Activated CD4-positive, alpha-beta memory T cell treated with anti-CD3 and anti-CD28 coated beads for 36 hours (primary cell): ENCODE measurements around the gene SLC7A6. TPM values are rescaled to one million over a fixed set of nuclear protein-coding genes. Genes with fewer than 3 reads are reported as not detected.

Experiments
- CTCF ChIA-PET: fragments of 350-600 bp; sonication (Branson Sonifier 250); formaldehyde crosslinking; loops from one replicate; lab custom pipeline; 2021; ENCODE audit warnings: antibody characterized with exemption, inconsistent platforms; lab: Charles Lee
- POLR2A ChIA-PET: fragments of 350-600 bp; sonication (Branson Sonifier 250); formaldehyde crosslinking; loops from one replicate; lab custom pipeline; 2021; ENCODE audit warnings: antibody characterized with exemption; lab: Charles Lee
- DNase-seq: peaks from one replicate; pipeline ENCODE4 v3.0.0-alpha.2; 2020
- H3K27ac Mint-ChIP-seq: one replicate; pipeline ENCODE4 v1.8.0; 2021; ENCODE audit warnings: mixed read lengths
- H3K27me3 Mint-ChIP-seq: one replicate; pipeline ENCODE4 v1.8.0; 2021; ENCODE audit warnings: mixed read lengths
- H3K36me3 Mint-ChIP-seq: one replicate; pipeline ENCODE4 v1.8.0; 2021; ENCODE audit warnings: mixed read lengths
- H3K4me1 Mint-ChIP-seq: one replicate; pipeline ENCODE4 v1.8.0; 2021; ENCODE audit warnings: low read depth, mixed read lengths
- H3K4me3 Mint-ChIP-seq: one replicate; pipeline ENCODE4 v1.8.0; 2021; ENCODE audit warnings: mild to moderate bottlenecking, mixed read lengths
- H3K9me3 Mint-ChIP-seq: one replicate; pipeline ENCODE4 v1.8.0; 2021; ENCODE audit warnings: mixed read lengths
- intact Hi-C: fragments of 100-400 bp; cut with micrococcal nuclease; formaldehyde crosslinking; loops from one replicate; pipeline ENCODE4 v1.15.1; 2023
- total RNA-seq, 2 experiments: library from RNA; stranded (reverse); gene quantifications; one replicate each; pipeline ENCODE4 v1.2.3, GENCODE V29; 2021

SLC7A6 gene
- total RNA-seq, 2 experiments from 2014 or later, result 62.8 to 63.8 TPM

DNA sequence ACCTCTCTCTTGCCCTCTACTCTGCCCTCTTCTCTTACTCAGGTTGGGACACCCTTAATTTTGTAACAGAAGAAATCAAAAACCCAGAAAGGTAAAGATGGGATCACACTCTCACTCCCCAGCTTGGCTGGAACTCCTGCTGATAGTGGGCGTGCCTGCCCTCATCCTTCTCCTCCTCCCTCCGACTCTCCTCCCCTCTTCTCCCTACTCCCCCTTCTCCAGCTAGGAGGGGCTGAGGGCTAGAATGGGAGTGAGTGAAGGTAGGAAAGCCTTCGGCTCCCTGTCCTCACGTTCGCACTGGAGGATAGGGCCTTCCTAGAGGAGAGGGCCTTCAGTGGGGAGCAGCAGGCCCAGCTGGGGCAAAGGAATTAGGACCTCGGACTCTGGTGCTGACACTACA, 26.1 kb downstream of the SLC7A6 start:
- POLR2A ChIA-PET, result interaction anchor here (1.2 to 3.6 kb wide), 5 partner anchors 8 to 26 kb away, joined by 3 to 20 read pairs (median 10); partner anchors contain the start of genes PRMT7, SLC7A6 and SLC7A6OS
- intact Hi-C loops, result no loop called here
- H3K27ac Mint-ChIP-seq, result peak overlapping the region; percentile 93
- peak; percentile 8 for DNase-seq
- no peaks in the 10 kb centered on the region for H3K9me3 Mint-ChIP-seq
- peaks cover 77% of the 10 kb centered on the region for H3K4me1 Mint-ChIP-seq
- no peaks in the 10 kb centered on the region for H3K27me3 Mint-ChIP-seq
- H3K4me3 Mint-ChIP-seq, result peak overlapping the region; percentile 12
- H3K36me3 Mint-ChIP-seq, result peaks cover 58% of the 10 kb centered on the region
- CTCF ChIA-PET, result interaction anchor here (1.4 to 15.3 kb wide), 4 partner anchors 16 to 38 kb away, joined by 6 to 237 read pairs (median 12); partner anchors contain the start of genes PRMT7, SLC7A6 and SLC7A6OS

- Mint-ChIP-seq H3K27ac (peak overlapping the region; percentile 93), H3K27me3 (no peaks in the 10 kb centered on the region), H3K4me3 (no peak overlapping the region), H3K4me1 (peaks cover 69% of the 10 kb centered on the region), H3K36me3 (peaks cover 60% of the 10 kb centered on the region), H3K9me3 (no peaks in the 10 kb centered on the region)
- DNase-seq, result peak; percentile 18
- intact Hi-C loops, result no loop called here
- ChIA-PET CTCF (interaction anchor here (1.3 to 15.3 kb wide), 4 partner anchors 17 to 46 kb away, joined by 4 to 237 read pairs (median 10); partner anchors contain the start of genes PLA2G15 and SLC7A6), POLR2A (interaction anchor here (0.9 to 3.6 kb wide), 3 partner anchors 9 to 28 kb away, joined by 5 to 11 read pairs (median 6); no protein-coding TSS in a partner anchor)
Measured at GRCh38 chr16:68291227-68291626, 26.9 kb downstream of the SLC7A6 start.

GRCh38 chr16:68292425-68292824, 28.1 kb downstream of the SLC7A6 start:
- no peaks in the 10 kb centered on the region for H3K27me3 Mint-ChIP-seq
- H3K36me3 Mint-ChIP-seq, result peaks cover 62% of the 10 kb centered on the region
- H3K4me1 Mint-ChIP-seq, result peaks cover 59% of the 10 kb centered on the region
- DNase-seq, result no peak
- intact Hi-C loops, result no loop called here
- H3K9me3 Mint-ChIP-seq, result no peaks in the 10 kb centered on the region
- no peak overlapping the region for H3K4me3 Mint-ChIP-seq
- H3K27ac Mint-ChIP-seq, result peak overlapping the region; percentile 93
- POLR2A ChIA-PET, result interaction anchor here (0.7 to 0.9 kb wide), 2 partner anchors 18 to 29 kb away, joined by 5 to 6 read pairs; partner anchors contain the start of genes PRMT7 and SLC7A6OS
- CTCF ChIA-PET, result interaction anchor here (0.6 to 15.3 kb wide), 3 partner anchors 15 to 47 kb away, joined by 3 to 237 read pairs (median 4); partner anchors contain the start of genes PLA2G15 and SLC7A6

GRCh38 chr16:68296291-68296690, 32.0 kb downstream of the SLC7A6 start:
- H3K4me3 Mint-ChIP-seq, result no peak overlapping the region
- intact Hi-C loops, result no loop called here
- H3K9me3 Mint-ChIP-seq, result no peaks in the 10 kb centered on the region
- ChIA-PET CTCF (interaction anchor here (15.3 kb wide), 1 partner anchor 34 kb away, joined by 237 read pairs; the partner anchor contains the start of gene SLC7A6), POLR2A (interaction anchor here (1.4 to 2.7 kb wide), 2 partner anchors 13 to 15 kb away, joined by 4 to 9 read pairs; partner anchors contain the start of genes PRMT7 and SLC7A6OS)
- peak overlapping the region; percentile 3 for H3K27ac Mint-ChIP-seq
- H3K27me3 Mint-ChIP-seq, result no peaks in the 10 kb centered on the region
- DNase-seq, result no peak
- H3K4me1 Mint-ChIP-seq, result peaks cover 32% of the 10 kb centered on the region
- peaks cover 57% of the 10 kb centered on the region for H3K36me3 Mint-ChIP-seq

GRCh38 chr16:68296693-68297092, 32.4 kb downstream of the SLC7A6 start:
- H3K9me3 Mint-ChIP-seq, result no peaks in the 10 kb centered on the region
- no peak overlapping the region for H3K4me3 Mint-ChIP-seq
- intact Hi-C loops, result no loop called here
- ChIA-PET CTCF (interaction anchor here (0.7 to 15.3 kb wide), 3 partner anchors 9 to 34 kb away, joined by 3 to 237 read pairs (median 3); partner anchors contain the start of gene SLC7A6), POLR2A (interaction anchor here (1.4 kb wide), 1 partner anchor 13 kb away, joined by 4 read pairs; no protein-coding TSS in a partner anchor)
- H3K4me1 Mint-ChIP-seq, result peaks cover 28% of the 10 kb centered on the region
- H3K27me3 Mint-ChIP-seq, result no peaks in the 10 kb centered on the region
- DNase-seq, result peak; percentile 0
- peak overlapping the region; percentile 3 for H3K27ac Mint-ChIP-seq
- peaks cover 56% of the 10 kb centered on the region for H3K36me3 Mint-ChIP-seq

DNA sequence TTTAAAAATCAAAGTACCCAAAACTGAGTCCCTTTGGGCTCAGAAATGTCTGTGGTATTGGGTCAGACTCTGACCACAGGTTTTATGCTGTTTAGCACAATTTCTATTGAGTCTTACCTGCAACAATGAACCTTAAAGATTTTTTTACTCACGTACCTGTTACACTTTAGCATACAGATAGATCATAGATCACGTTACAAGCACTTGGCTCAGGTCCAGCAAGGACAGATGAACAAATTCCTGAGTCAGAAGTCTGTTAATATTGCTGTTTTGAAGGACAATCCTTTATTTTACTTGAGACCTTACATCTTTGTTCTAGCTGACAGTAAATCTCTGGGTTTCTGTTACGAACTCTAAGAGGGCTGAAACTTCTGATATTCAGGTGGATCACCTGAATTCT, 33.6 kb downstream of the SLC7A6 start:
- POLR2A ChIA-PET, result interaction anchor here (1.2 kb wide), 1 partner anchor 13 kb away, joined by 3 read pairs; the partner anchor contains the start of genes PRMT7 and SLC7A6OS
- Mint-ChIP-seq H3K36me3 (peaks cover 56% of the 10 kb centered on the region), H3K9me3 (no peaks in the 10 kb centered on the region), H3K4me1 (peaks cover 17% of the 10 kb centered on the region), H3K27ac (peak overlapping the region; percentile 42), H3K4me3 (no peak overlapping the region), H3K27me3 (no peaks in the 10 kb centered on the region)
- CTCF ChIA-PET, result interaction anchor here (15.3 kb wide), 1 partner anchor 36 kb away, joined by 237 read pairs; the partner anchor contains the start of gene SLC7A6
- intact Hi-C loops, result no loop called here
- DNase-seq, result no peak

GRCh38 chr16:68298312-68298711, 34.0 kb downstream of the SLC7A6 start:
- DNase-seq, result no peak
- Mint-ChIP-seq H3K4me1 (peaks cover 16% of the 10 kb centered on the region), H3K4me3 (no peak overlapping the region), H3K27me3 (no peaks in the 10 kb centered on the region), H3K27ac (peak overlapping the region; percentile 23), H3K36me3 (peaks cover 57% of the 10 kb centered on the region), H3K9me3 (no peaks in the 10 kb centered on the region)
- CTCF ChIA-PET, result interaction anchor here (3.0 kb wide), 1 partner anchor 34 kb away, joined by 18 read pairs; the partner anchor contains the start of gene SLC7A6
- POLR2A ChIA-PET, result interaction anchor here (1.1 to 1.2 kb wide), 2 partner anchors 9 to 13 kb away, joined by 3 to 4 read pairs; partner anchors contain the start of genes PRMT7 and SLC7A6OS
- intact Hi-C loops, result no loop called here

- Mint-ChIP-seq H3K36me3 (peaks cover 60% of the 10 kb centered on the region), H3K4me1 (peaks cover 12% of the 10 kb centered on the region), H3K9me3 (no peaks in the 10 kb centered on the region), H3K4me3 (no peak overlapping the region), H3K27ac (peak overlapping the region; percentile 47), H3K27me3 (no peaks in the 10 kb centered on the region)
- no peak for DNase-seq
- intact Hi-C loops, result no loop called here
- ChIA-PET CTCF (interaction anchor here (1.8 to 3.0 kb wide), 4 partner anchors 12 to 37 kb away, joined by 4 to 19 read pairs (median 13); partner anchors contain the start of genes PRMT7, SLC7A6 and SLC7A6OS), POLR2A (interaction anchor here (1.1 to 1.2 kb wide), 2 partner anchors 9 to 12 kb away, joined by 3 to 4 read pairs; partner anchors contain the start of genes PRMT7 and SLC7A6OS)
Measured at GRCh38 chr16:68298907-68299561, 34.7 kb downstream of the SLC7A6 start.

DNA sequence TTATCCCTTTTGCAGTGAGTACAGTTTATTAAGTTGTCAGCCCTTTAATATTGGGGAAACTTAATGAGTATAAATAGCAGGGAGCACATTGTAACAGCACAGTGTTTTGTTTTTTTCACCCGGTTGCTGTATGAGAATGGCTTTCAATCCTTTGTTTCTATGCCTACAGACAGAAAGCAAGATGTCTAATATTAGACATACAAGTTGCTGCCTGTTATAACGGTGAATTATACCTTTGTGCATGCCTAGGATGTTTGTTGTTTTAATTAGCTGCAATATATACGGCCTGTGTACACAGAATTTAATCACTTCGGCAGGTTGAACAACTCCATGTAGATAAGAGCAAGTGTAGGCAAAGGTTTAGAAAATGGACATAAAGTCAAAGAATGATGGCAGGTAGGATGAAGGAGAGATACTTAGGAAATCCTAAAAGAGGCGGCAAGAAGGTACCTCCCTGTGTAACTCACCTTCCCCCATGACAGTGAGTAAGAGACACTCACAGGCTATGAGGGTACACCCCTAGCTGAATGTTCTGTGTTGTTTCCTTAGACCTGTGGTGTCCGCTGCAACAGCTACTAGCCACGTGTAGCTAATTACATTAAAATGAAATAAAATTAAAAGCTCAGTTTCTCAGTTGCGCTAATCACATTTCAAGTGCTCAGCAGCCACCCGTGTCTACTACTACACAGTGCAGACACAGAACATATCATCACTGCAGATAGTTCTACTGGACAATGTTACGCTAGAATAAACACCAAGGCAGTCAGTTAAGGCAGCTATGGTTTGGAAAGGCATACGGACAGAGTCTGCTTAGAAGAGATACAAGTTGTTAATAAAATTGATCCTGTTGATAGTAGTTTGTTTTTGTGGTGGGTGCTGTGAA, 35.5 kb downstream of the SLC7A6 start:
- Mint-ChIP-seq H3K27ac (peak overlapping the region; percentile 65), H3K27me3 (no peaks in the 10 kb centered on the region), H3K36me3 (peaks cover 59% of the 10 kb centered on the region), H3K9me3 (no peaks in the 10 kb centered on the region), H3K4me3 (no peak overlapping the region), H3K4me1 (peaks cover 9% of the 10 kb centered on the region)
- CTCF ChIA-PET, result interaction anchor here (0.7 to 3.0 kb wide), 5 partner anchors 11 to 38 kb away, joined by 3 to 19 read pairs (median 8); partner anchors contain the start of genes PRMT7, SLC7A6 and SLC7A6OS
- DNase-seq, result no peak
- intact Hi-C loops, result no loop called here
- POLR2A ChIA-PET, result interaction anchor here (0.7 to 1.3 kb wide), 4 partner anchors 9 to 36 kb away, joined by 4 to 6 read pairs (median 4); partner anchors contain the start of gene SLC7A6

DNA sequence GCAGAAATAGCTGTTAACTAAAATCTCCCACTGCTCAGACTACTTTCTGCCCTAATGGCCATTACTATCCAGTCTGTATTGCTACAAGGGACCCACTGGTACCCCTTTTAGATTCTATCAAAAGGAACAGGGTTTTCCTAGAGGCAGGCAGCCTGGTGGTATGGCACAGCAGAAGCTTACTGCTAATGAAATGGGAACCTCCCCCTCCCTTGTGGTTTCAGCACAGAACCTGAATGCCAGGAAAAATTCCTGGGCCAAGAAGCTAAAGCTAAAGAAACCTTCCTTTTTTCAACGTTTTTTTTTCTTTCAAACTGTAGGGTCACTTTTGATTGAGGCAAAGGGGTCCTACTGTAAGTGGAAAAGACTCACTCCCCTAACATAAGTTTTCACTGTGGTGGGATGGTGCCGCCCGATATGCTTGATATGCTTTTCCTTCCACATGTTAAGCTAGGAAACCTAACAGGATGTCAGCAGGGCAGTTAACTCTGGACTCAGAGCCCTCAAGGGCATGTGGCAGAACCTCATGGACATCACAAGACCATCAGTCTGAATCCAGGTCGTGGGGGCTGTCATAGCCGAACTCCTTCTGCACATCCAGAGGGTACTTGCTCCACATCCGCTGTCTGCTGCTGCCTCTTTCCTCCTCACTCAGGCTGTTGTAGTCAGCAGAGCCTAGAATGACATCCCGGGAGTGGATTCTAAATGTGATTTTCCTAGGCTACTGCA, 36.6 kb downstream of the SLC7A6 start:
- DNase-seq, result no peak
- ChIA-PET CTCF (interaction anchor here (0.8 to 3.0 kb wide), 5 partner anchors 10 to 39 kb away, joined by 3 to 19 read pairs (median 8); partner anchors contain the start of genes PRMT7, SLC7A6 and SLC7A6OS), POLR2A (interaction anchor here (0.7 to 1.3 kb wide), 3 partner anchors 8 to 37 kb away, joined by 4 to 6 read pairs (median 5); partner anchors contain the start of gene SLC7A6)
- intact Hi-C loops, result no loop called here
- Mint-ChIP-seq H3K36me3 (peaks cover 55% of the 10 kb centered on the region), H3K4me1 (peaks cover 9% of the 10 kb centered on the region), H3K4me3 (no peak overlapping the region), H3K27me3 (no peaks in the 10 kb centered on the region), H3K9me3 (no peaks in the 10 kb centered on the region), H3K27ac (peak overlapping the region; percentile 65)
